HepG2 (cell line): ENCODE data around the gene EIF2B1. TPM values are rescaled to one million over a fixed set of nuclear protein-coding genes. Genes with fewer than 3 reads are reported as not detected.

ENCODE experiments used
- CCDC6 ChIP-seq: sonication (generic); formaldehyde crosslinking; IDR thresholded peaks from 2 replicates; pipeline ENCODE4 v1.8.1; 2022; ENCODE audit warnings: mild to moderate bottlenecking, missing genetic modification reagents, moderate library complexity
- CHD2 ChIP-seq: IDR thresholded peaks from 2 replicates; pipeline ENCODE4 v1.6.1; 2011; ENCODE audit warnings: low read depth, low read length, improper control_type of control experiment
- ETV5 ChIP-seq: IDR thresholded peaks from 2 replicates; pipeline ENCODE4 v1.6.1; 2018; ENCODE audit warnings: missing biosample characterization, missing genetic modification reagents, inconsistent platforms, borderline replicate concordance
- HOXD1 ChIP-seq: sonication (generic); formaldehyde crosslinking; IDR thresholded peaks from 2 replicates; pipeline ENCODE4 v1.5.0; 2020; ENCODE audit warnings: missing genetic modification reagents
- JUNB ChIP-seq: sonication (generic); formaldehyde crosslinking; IDR thresholded peaks from 2 replicates; pipeline ENCODE4 v1.8.0; 2022; ENCODE audit warnings: missing genetic modification reagents, mild to moderate bottlenecking, borderline replicate concordance
- KAT7 ChIP-seq: IDR thresholded peaks from 2 replicates; pipeline ENCODE4 v1.6.1; 2018; ENCODE audit warnings: borderline replicate concordance, missing compliant biosample characterization
- LCORL ChIP-seq, 2 experiments: fragments of 450-650 bp in 1 of 2; sonication (generic) in 1 of 2; formaldehyde crosslinking in 1 of 2; IDR thresholded peaks; 2 replicates each; pipeline versions ENCODE4 v1.5.0 to v1.6.1; 2017 to 2020; ENCODE audit warnings: antibody characterized with exemption in 1 of 2, missing genetic modification reagents in 1 of 2
- MYC ChIP-seq: sonication (generic); formaldehyde crosslinking; IDR thresholded peaks from 2 replicates; pipeline ENCODE4 v1.9.0; 2021; ENCODE audit warnings: missing genetic modification reagents, borderline replicate concordance
- NBN ChIP-seq: fragments of 450-650 bp; conservative IDR thresholded peaks from 2 replicates; pipeline ENCODE4 v1.6.1; 2017
- NFYB ChIP-seq: sonication (generic); formaldehyde crosslinking; IDR thresholded peaks from 2 replicates; pipeline ENCODE4 v1.4.0; 2020; ENCODE audit warnings: missing genetic modification reagents
- NR2F2 ChIP-seq: IDR thresholded peaks from 2 replicates; pipeline ENCODE4 v1.6.1; 2012; ENCODE audit warnings: low read depth, inconsistent platforms, borderline replicate concordance
- SP2 ChIP-seq: sonication (generic); formaldehyde crosslinking; IDR thresholded peaks from 2 replicates; pipeline ENCODE4 v1.5.1; 2020; ENCODE audit warnings: mild to moderate bottlenecking, missing genetic modification reagents
- STAT6 ChIP-seq: sonication (generic); formaldehyde crosslinking; IDR thresholded peaks from 2 replicates; pipeline ENCODE4 v1.4.0; 2020; ENCODE audit warnings: missing genetic modification reagents, mild to moderate bottlenecking, borderline replicate concordance
- TFDP1 ChIP-seq: IDR thresholded peaks from 2 replicates; pipeline ENCODE4 v1.6.1; 2016; ENCODE audit warnings: missing compliant biosample characterization, missing genetic modification reagents, borderline replicate concordance
- TP53 ChIP-seq: sonication (generic); formaldehyde crosslinking; conservative IDR thresholded peaks from 2 replicates; pipeline ENCODE4 v1.4.0; 2020; ENCODE audit warnings: missing genetic modification reagents
- ZBTB42 ChIP-seq: sonication (generic); formaldehyde crosslinking; IDR thresholded peaks from 2 replicates; pipeline ENCODE4 v1.5.0; 2020; ENCODE audit warnings: mild to moderate bottlenecking, missing genetic modification reagents
- ZEB1 ChIP-seq: IDR thresholded peaks from 2 replicates; pipeline ENCODE4 v1.6.1; 2012; ENCODE audit warnings: mild to moderate bottlenecking, low read depth, inconsistent platforms; ENCODE audit not compliant: insufficient replicate concordance
- ZNF350 ChIP-seq: sonication (generic); formaldehyde crosslinking; IDR thresholded peaks from 2 replicates; pipeline ENCODE4 v1.4.0; 2020; ENCODE audit warnings: mild to moderate bottlenecking, low read depth, missing genetic modification reagents, borderline replicate concordance
- ZNF430 ChIP-seq: sonication (generic); formaldehyde crosslinking; IDR thresholded peaks from 2 replicates; pipeline ENCODE4 v1.9.0; 2021; ENCODE audit warnings: mild to moderate bottlenecking, missing genetic modification reagents
- ZNF598 ChIP-seq: sonication (generic); formaldehyde crosslinking; IDR thresholded peaks from 2 replicates; pipeline ENCODE4 v1.5.1; 2020; ENCODE audit warnings: mild to moderate bottlenecking, missing genetic modification reagents, borderline replicate concordance
- ZNF607 ChIP-seq: sonication (generic); formaldehyde crosslinking; IDR thresholded peaks from 2 replicates; pipeline ENCODE4 v1.5.1; 2020; ENCODE audit warnings: missing genetic modification reagents, mild to moderate bottlenecking, borderline replicate concordance
- ZNF672 ChIP-seq: sonication (generic); formaldehyde crosslinking; IDR thresholded peaks from 2 replicates; pipeline ENCODE4 v1.8.1; 2022; ENCODE audit warnings: missing genetic modification reagents
- ZNF724P ChIP-seq: sonication (generic); formaldehyde crosslinking; IDR thresholded peaks from 2 replicates; pipeline ENCODE4 v1.8.0; 2022; ENCODE audit warnings: missing genetic modification reagents, borderline replicate concordance
- polyA plus RNA-seq, 8 experiments: library from polyadenylated mRNA; depleted of rRNA in 3 of 8; stranded (reverse) in 7 of 8; unstranded in 1 of 8; fragments of >200 nt; fragmentation: Illumina TruSeq in 4 of 8; extraction: Trizol in 4 of 8; gene quantifications; 2 replicates each; pipeline versions ENCODE4 v1.2.1 to v1.2.3, GENCODE V29; 2011 to 2016; ENCODE audit warnings: low read depth in 4 of 8, missing spikeins in 1 of 8, mixed read lengths in 1 of 8; ENCODE audit not compliant: insufficient read depth in 1 of 8
- total RNA-seq, 5 experiments: library from RNA; depleted of rRNA; stranded (reverse); fragments of >200 nt; fragmentation: Illumina TruSeq; extraction: Trizol; gene quantifications; 2 replicates each; pipeline ENCODE4 v1.2.3, GENCODE V29; 2016; ENCODE audit warnings: low read depth in 1 of 5
- TF ChIP-seq, protein P1 (sequence below): sonication (generic); formaldehyde crosslinking; IDR thresholded peaks from 2 replicates; pipeline ENCODE4 v1.4.0; 2020; ENCODE audit warnings: missing genetic modification reagents
- TF ChIP-seq, protein P2 (sequence below): sonication (generic); formaldehyde crosslinking; IDR thresholded peaks from 2 replicates; pipeline ENCODE4 v1.4.0; 2020; ENCODE audit warnings: mild to moderate bottlenecking, low read depth, missing genetic modification reagents

Gene EIF2B1
- total and polyA plus RNA-seq, 2 of the 13 experiments (the other 11 are each of a cell fraction or from before 2014, with no cell fraction given) = 18.7 to 37.4 TPM

DNA sequence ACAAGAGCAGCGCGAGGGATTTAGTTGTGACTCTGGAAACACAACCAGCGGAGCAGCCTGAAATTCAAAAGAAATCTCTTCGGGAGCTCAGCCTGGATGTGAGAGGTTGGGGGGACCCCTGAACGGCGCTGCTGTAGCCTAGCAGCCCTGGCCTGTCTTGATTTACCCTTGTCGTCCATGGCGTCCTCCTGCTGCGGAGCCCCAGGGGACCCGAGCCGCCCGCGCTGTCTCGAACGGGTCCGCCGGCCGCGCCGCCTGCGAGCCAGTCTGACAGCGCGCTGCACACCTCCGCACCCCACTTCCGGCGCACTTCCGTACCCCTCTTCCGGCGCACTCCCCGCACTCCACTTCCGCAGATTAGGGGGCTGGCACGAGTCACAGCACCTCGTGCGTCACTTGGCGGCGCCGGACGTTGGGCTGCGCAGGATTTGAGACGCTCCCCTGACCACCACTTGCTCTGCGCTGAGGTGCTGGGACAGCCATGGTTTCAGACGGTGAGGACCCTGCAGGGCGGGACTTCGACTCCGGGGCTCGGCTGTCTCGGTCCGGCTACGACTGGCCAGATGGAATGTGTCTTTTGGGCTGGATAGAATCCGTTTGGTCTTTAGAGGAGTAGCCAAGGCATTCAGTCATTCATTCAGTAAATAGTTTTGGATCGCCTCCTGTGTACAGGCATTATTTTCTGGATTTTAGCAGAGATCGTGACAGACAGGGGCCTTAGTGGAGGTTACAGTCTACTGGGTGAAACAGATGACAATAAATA is at the start of gene EIF2B1, which contains the start of gene GTF2H3 (continued):
- TF ChIP-seq TFDP1 (peak; percentile 77), LCORL (IDR thresholded peaks at IDR 0.05) (no peak), LCORL (CRISPR knock-in tag; IDR thresholded peaks at IDR 0.05) (peak; percentile 78), CHD2 (peak; percentile 39; the same call in 1 of the 2 replicates), ZBTB42 (CRISPR knock-in tag) (peak; percentile 53; the same call in 1 of the 2 replicates), HOXD1 (peak; percentile 66), ZNF430 (CRISPR knock-in tag) (peak; percentile 68; the same call in 1 of the 2 replicates), ETV5 (CRISPR knock-in tag) (peak; percentile 90), ZNF350 (CRISPR knock-in tag) (peak; percentile 96), ZNF672 (CRISPR knock-in tag) (no peak), NFYB (CRISPR knock-in tag) (peak; percentile 71), KAT7 (CRISPR knock-in tag) (peak; percentile 90; the same call in 1 of the 2 replicates), ZEB1 (peak; percentile 21), CCDC6 (CRISPR knock-in tag) (no peak; the same call in 1 of the 2 replicates), ZNF598 (peak; percentile 73; the same call in 1 of the 2 replicates), ZNF607 (CRISPR knock-in tag) (0 out of 2 replicates have a peak, but pooled peaks have one; percentile 42), JUNB (CRISPR knock-in tag) (no peak), ZNF724P (peak; percentile 70; the same call in 1 of the 2 replicates), TP53 (no peak; the same call in 1 of the 2 replicates), NBN (no peak), NR2F2 (peak; percentile 41; the same call in 1 of the 2 replicates), SP2 (CRISPR knock-in tag) (peak; percentile 84), STAT6 (CRISPR knock-in tag) (no peak; the same call in 1 of the 2 replicates), MYC (peak; percentile 97)
- TF ChIP-seq, protein P1, sequence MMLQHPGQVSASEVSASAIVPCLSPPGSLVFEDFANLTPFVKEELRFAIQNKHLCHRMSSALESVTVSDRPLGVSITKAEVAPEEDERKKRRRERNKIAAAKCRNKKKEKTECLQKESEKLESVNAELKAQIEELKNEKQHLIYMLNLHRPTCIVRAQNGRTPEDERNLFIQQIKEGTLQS (CRISPR knock-in tag) = peak; percentile 41; the same call in 1 of the 2 replicates
- TF ChIP-seq, protein P2, sequence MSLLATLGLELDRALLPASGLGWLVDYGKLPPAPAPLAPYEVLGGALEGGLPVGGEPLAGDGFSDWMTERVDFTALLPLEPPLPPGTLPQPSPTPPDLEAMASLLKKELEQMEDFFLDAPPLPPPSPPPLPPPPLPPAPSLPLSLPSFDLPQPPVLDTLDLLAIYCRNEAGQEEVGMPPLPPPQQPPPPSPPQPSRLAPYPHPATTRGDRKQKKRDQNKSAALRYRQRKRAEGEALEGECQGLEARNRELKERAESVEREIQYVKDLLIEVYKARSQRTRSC = peak; percentile 78; the same call in 1 of the 2 replicates
